HEK293 (cell line): ENCODE measurements around the gene PHACTR3.

ENCODE experiments used
- CTCF ChIA-PET: fragments of 350-600 bp; formaldehyde crosslinking; extraction: SDS; loops from one replicate; lab custom pipeline; 2021; ENCODE audit warnings: antibody characterized with exemption; lab: Yijun Ruan, JAX
- POLR2A ChIA-PET: fragments of 300-600 bp; formaldehyde crosslinking; extraction: SDS; loops from one replicate; lab custom pipeline; 2020; ENCODE audit warnings: antibody characterized with exemption, inconsistent platforms; lab: Yijun Ruan, JAX
- H3K27ac ChIP-seq: fragments of 200-500 bp; sonication (Bioruptor generic); 2 replicates; pipeline ENCODE4 v1.5.1; 2014; ENCODE audit warnings: low read depth, low read length, control low read depth, inconsistent platforms; ENCODE audit errors: extremely low read depth
- H3K36me3 ChIP-seq, 2 experiments: fragments of 200-500 bp in 1 of 2; sonication (Bioruptor generic) in 1 of 2; 1 replicate in 1 of 2; 2 replicates in 1 of 2; pipeline ENCODE4 v1.5.1; 2014 to 2017; ENCODE audit warnings: inconsistent platforms in 2 of 2, low read length in 2 of 2; ENCODE audit not compliant: control insufficient read depth in 2 of 2, insufficient read depth in 1 of 2
- H3K4me1 ChIP-seq: fragments of 200-500 bp; sonication (Bioruptor generic); 2 replicates; pipeline ENCODE4 v1.5.1; 2014; ENCODE audit warnings: mild to moderate bottlenecking, low read length, inconsistent platforms; ENCODE audit not compliant: control insufficient read depth, insufficient read depth
- H3K4me3 ChIP-seq: 2 replicates; pipeline ENCODE4 v1.5.1; 2011; ENCODE audit warnings: low read depth, mild to moderate bottlenecking, control low read depth, low read length, moderate library complexity
- H3K9me3 ChIP-seq: fragments of 200-500 bp; sonication (Bioruptor generic); 2 replicates; pipeline ENCODE4 v1.5.1; 2014; ENCODE audit warnings: low read depth, low read length, inconsistent platforms; ENCODE audit not compliant: control insufficient read depth, insufficient read depth
- CTCF ChIP-seq: fragments of 450-650 bp; formaldehyde crosslinking; IDR thresholded peaks from 2 replicates; pipeline ENCODE4 v1.5.1; 2016; ENCODE audit warnings: missing biosample characterization, missing genetic modification characterization
- FEZF1 ChIP-seq: fragments of 450-650 bp; formaldehyde crosslinking; IDR thresholded peaks from 2 replicates; pipeline ENCODE4 v1.5.1; 2016; ENCODE audit warnings: missing biosample characterization, missing genetic modification characterization
- KLF10 ChIP-seq: fragments of 450-650 bp; IDR thresholded peaks from 2 replicates; pipeline ENCODE4 v1.5.1; 2018; ENCODE audit warnings: missing biosample characterization, mild to moderate bottlenecking, missing genetic modification characterization
- OVOL3 ChIP-seq: fragments of 450-650 bp; formaldehyde crosslinking; IDR thresholded peaks from 2 replicates; pipeline ENCODE4 v1.5.1; 2016; ENCODE audit warnings: missing biosample characterization, missing genetic modification characterization
- SALL2 ChIP-seq: fragments of 450-650 bp; formaldehyde crosslinking; IDR thresholded peaks from 2 replicates; pipeline ENCODE4 v1.5.0; 2017; ENCODE audit warnings: missing biosample characterization, mild to moderate bottlenecking, missing genetic modification characterization, borderline replicate concordance
- YY1 ChIP-seq: fragments of 450-650 bp; formaldehyde crosslinking; IDR thresholded peaks from 2 replicates; pipeline ENCODE4 v1.5.1; 2018; ENCODE audit warnings: missing biosample characterization, missing genetic modification characterization
- ZBTB17 ChIP-seq: fragments of 450-650 bp; formaldehyde crosslinking; IDR thresholded peaks from 2 replicates; pipeline ENCODE4 v1.5.1; 2016; ENCODE audit warnings: missing biosample characterization, missing genetic modification characterization
- ZFP3 ChIP-seq: fragments of 450-650 bp; formaldehyde crosslinking; IDR thresholded peaks from 2 replicates; pipeline ENCODE4 v1.5.1; 2016; ENCODE audit warnings: low read depth, missing biosample characterization, missing genetic modification characterization
- ZIC2 ChIP-seq: fragments of 450-650 bp; formaldehyde crosslinking; IDR thresholded peaks from 2 replicates; pipeline ENCODE4 v1.5.1; 2016; ENCODE audit warnings: missing biosample characterization, missing genetic modification characterization
- ZNF266 ChIP-seq: fragments of 450-650 bp; formaldehyde crosslinking; IDR thresholded peaks from 2 replicates; pipeline ENCODE4 v1.5.1; 2016; ENCODE audit warnings: missing biosample characterization, missing genetic modification characterization, low read depth
- ZNF391 ChIP-seq: fragments of 450-650 bp; formaldehyde crosslinking; IDR thresholded peaks from 2 replicates; pipeline ENCODE4 v1.5.1; 2016; ENCODE audit warnings: low read depth, missing biosample characterization, missing genetic modification characterization, borderline replicate concordance
- ZNF549 ChIP-seq: fragments of 450-650 bp; IDR thresholded peaks from 2 replicates; pipeline ENCODE4 v1.5.1; 2018; ENCODE audit warnings: missing biosample characterization, missing genetic modification characterization, mild to moderate bottlenecking, inconsistent platforms, moderate library complexity
- ZNF621 ChIP-seq: fragments of 450-650 bp; formaldehyde crosslinking; IDR thresholded peaks from 2 replicates; pipeline ENCODE4 v1.5.1; 2017; ENCODE audit warnings: missing biosample characterization, missing genetic modification characterization
- ZNF76 ChIP-seq: fragments of 450-650 bp; formaldehyde crosslinking; IDR thresholded peaks from 2 replicates; pipeline ENCODE4; 2016; ENCODE audit warnings: low read depth, missing biosample characterization, missing genetic modification characterization, borderline replicate concordance
- TF ChIP-seq, protein P1 (sequence below): fragments of 450-650 bp; formaldehyde crosslinking; IDR thresholded peaks from 2 replicates; pipeline ENCODE4 v1.5.1; 2017; ENCODE audit warnings: missing biosample characterization, missing genetic modification characterization

The PHACTR3 gene

DNA sequence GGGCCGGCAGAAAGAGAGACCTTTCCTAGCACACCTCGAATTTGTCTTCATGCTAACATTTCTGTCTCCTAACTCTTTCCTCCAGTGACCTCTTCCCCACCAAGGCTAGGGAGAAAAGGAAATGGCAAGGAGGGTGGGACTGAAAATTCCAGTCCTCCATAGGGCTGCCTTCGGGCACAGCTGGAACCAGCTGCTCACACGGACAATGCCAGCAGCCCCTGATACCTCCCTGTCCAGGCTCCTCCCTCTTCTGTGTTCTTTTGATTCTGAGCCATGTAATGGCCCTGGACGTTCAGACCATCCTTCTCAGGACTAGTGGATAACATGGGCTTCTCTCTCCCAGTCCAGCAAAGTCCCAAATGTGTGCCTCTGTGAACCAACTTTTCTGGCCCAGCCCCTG lies 29.1 kb upstream of the PHACTR3 start:
- ChIA-PET POLR2A (no interaction called here), CTCF (interaction anchor here (0.6 kb wide), 1 partner anchor 1895 kb away, joined by 3 read pairs; no protein-coding TSS in a partner anchor)
- no peaks in the 10 kb centered on the region for H3K9me3 ChIP-seq
- H3K4me1 ChIP-seq: no peaks in the 10 kb centered on the region
- TF ChIP-seq SALL2 (tag by site-specific recombination) (no peak), OVOL3 (no peak), ZNF621 (tag by site-specific recombination) (no peak), KLF10 (tag by site-specific recombination) (no peak), ZNF549 (tag by site-specific recombination) (no peak), FEZF1 (tag by site-specific recombination) (no peak), ZNF391 (no peak), ZIC2 (tag by site-specific recombination) (no peak)
- TF ChIP-seq, protein P1, sequence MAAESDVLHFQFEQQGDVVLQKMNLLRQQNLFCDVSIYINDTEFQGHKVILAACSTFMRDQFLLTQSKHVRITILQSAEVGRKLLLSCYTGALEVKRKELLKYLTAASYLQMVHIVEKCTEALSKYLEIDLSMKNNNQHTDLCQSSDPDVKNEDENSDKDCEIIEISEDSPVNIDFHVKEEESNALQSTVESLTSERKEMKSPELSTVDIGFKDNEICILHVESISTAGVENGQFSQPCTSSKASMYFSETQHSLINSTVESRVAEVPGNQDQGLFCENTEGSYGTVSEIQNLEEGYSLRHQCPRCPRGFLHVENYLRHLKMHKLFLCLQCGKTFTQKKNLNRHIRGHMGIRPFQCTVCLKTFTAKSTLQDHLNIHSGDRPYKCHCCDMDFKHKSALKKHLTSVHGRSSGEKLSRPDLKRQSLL (tag by site-specific recombination): no peak
- no peak overlapping the region for H3K4me3 ChIP-seq
- no peak overlapping the region for H3K27ac ChIP-seq
- no peaks in the 10 kb centered on the region for H3K36me3 ChIP-seq

GRCh38 chr20:59575653-59576052 lies 28.7 kb upstream of the PHACTR3 start:
- TF ChIP-seq ZFP3 (tag by site-specific recombination) (0 out of 2 replicates have a peak, but pooled peaks have one; percentile 44), ZBTB17 (no peak)
- H3K27ac ChIP-seq: no peak overlapping the region
- no peaks in the 10 kb centered on the region for H3K9me3 ChIP-seq
- CTCF ChIA-PET: no interaction called here
- H3K4me1 ChIP-seq: no peaks in the 10 kb centered on the region
- POLR2A ChIA-PET: no interaction called here
- H3K36me3 ChIP-seq: no peaks in the 10 kb centered on the region
- H3K4me3 ChIP-seq: no peak overlapping the region

DNA sequence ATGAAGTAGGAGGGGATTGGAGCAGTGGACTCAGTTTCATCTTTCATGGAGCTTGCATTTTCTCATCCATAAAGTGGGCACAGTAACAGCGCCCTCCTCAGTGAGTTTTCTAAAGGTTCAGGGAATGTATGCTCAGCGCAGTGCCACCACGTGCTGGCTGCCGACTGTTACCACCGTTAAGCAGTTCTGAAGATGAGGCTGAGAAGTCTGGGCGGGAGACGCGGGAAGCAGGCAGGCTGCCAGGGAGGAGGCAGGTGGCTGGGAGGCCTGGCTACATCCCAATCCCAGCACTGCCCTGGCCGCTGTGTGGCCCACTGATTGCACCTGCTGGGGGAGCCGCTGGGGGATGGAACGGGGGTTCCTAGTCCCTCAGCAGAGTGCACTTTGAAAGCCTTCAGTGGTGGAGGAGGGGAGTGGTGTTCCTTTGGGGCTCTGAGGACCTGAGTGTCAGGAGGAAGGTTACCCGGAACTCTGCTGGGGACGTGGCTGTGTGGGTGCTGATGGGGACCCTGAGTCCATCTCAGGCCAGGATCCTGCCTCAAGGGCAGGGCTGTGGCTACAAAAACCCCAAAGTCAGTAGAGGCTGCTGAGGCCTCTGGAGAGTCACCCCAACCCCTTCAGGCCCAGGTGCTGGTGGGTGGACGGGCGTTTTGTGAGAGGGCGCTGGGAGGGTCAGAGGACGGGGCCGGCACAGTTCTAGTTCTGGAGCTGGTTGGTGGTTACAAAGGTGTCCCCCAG lies 28.0 kb upstream of the PHACTR3 start:
- H3K36me3 ChIP-seq: no peaks in the 10 kb centered on the region
- POLR2A ChIA-PET: no interaction called here
- no peak overlapping the region for H3K27ac ChIP-seq
- TF ChIP-seq ZIC2 (tag by site-specific recombination) (peak; percentile 49), ZNF266 (tag by site-specific recombination) (no peak), YY1 (no peak), ZNF76 (no peak), CTCF (tag by site-specific recombination) (0 out of 2 replicates have a peak, but pooled peaks have one; percentile 12)
- no peaks in the 10 kb centered on the region for H3K4me1 ChIP-seq
- H3K4me3 ChIP-seq: no peak overlapping the region
- no peaks in the 10 kb centered on the region for H3K9me3 ChIP-seq
- CTCF ChIA-PET: interaction anchor here (0.6 kb wide), 1 partner anchor 154 kb away, joined by 3 read pairs; no protein-coding TSS in a partner anchor
